HG02623 (cell line): ENCODE measurements around the gene CHML.

Experiments
- ATAC-seq: cut with Tn5 transposase; IDR thresholded peaks from one replicate; pipeline ENCODE4 v1.9.1; 2021; ENCODE audit warnings: moderate library complexity; ENCODE audit not compliant: unreplicated experiment

CHML gene

DNA sequence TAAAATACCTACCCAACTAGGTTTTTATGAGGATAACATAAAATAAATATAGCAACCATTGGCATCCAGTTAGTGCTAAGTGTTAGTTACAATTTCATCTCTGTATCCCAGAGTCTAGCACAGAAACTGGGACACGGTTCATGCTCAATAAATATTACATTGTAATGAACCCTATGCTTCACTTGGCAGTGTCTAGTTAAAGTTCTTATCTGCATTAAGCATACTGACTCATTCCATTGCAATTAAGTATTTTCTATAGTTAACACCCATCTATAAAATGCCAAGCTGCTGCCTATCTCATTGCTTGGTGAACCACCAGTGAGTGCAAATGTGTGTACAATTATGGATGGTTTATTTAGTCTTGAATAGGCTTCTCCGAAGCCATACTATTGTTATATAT lies 15.2 kb downstream of the CHML start:
- no peak for ATAC-seq

DNA sequence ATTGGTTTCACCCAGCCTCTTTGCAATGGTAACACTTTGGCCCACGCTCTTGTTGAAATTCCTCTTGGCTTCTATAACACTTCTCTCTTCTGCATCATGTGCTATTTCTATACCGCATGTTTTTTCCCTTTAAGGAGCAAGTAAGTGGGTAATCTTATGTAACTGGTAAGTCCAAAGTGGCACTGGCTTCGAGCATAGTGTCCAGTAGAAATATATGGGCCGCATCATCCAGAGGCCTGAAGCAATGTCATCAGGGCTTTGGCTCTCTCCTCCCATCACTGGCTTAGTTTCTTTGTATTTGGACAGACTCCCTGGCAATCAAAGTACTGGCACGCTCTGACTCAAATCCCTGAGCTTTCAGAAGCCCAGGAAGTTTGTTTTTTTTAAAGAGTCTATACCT lies 17.5 kb downstream of the CHML start:
- ATAC-seq: no peak

DNA sequence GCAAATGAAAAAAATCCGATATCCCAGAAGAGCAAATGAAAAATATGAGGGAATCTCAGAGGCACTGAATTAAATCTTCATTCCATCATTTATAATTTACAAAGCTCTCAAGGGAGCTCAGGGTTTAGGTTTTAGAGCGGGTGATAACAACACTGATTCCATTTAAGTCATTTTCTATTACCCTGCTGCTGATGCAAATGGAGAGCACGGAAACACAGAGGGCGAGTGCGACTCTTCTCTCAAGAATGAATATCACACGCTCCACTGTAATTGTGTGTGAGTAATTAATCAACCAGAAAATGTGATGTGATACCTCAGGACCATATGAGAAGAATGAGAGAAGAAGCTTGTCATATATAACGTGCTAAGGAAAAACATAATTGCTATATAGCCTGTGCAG lies 22.7 kb downstream of the CHML start:
- no peak for ATAC-seq

DNA sequence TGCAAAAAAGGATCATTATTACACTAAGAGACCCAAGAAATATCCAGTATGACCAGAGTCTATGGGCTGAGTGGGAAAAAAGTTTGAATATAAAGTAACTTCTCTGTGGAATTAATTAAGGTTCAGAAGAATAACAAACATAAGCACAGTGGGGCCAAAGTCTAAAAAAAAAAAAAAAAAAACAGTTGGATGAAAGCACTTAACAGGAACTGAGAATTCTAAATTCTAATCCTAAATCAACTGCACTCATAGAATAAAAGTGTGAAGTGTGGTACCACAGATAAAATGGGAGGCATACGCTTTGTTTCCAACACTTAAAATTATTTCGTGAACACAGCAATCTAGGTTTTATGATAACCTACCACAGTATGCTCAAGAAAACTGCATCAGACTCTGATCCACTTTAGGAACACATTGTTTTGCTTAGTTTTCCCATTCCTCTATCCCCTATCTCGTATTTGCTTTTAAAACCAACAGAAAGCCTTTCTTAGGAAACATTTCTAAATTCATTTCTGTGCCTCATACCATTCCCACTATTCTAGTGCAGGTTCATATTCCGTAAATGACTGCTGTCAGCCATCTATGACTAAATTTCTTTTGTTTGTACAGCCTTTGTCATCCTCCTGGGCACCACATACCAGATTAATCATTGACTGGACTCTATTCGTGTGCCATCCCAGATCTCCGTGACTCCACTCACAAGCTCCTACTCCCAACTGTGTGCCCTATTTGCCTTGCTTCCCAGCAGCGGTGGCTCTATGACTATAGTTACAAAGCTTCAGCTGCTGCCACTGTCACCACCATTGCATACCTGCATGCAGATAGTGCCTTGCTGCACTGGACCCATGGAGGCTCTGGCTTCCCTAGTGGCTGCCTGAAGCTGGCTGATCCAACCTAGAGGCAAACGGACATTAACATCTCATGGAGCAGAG lies 24.9 kb downstream of the CHML start:
- no peak for ATAC-seq

DNA sequence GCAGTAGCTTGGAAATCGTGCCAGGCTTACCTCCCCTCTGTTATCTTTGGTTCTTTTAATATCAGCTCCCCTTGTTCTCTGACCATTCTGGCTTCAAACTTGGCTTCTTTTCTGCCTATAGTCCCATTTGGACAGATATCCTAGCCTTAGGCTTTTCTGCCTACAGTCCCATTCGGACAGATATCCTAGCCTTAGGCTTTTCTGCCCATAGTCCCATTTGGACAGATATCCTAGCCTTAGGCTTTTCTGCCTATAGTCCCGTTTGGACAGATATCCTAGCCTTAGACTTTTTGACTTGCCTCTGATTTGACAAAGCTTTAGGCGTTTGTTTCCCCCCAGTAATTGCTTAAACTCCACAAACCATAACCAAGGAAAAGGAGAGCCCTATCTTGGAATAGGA lies 25.6 kb downstream of the CHML start:
- no peak for ATAC-seq

DNA sequence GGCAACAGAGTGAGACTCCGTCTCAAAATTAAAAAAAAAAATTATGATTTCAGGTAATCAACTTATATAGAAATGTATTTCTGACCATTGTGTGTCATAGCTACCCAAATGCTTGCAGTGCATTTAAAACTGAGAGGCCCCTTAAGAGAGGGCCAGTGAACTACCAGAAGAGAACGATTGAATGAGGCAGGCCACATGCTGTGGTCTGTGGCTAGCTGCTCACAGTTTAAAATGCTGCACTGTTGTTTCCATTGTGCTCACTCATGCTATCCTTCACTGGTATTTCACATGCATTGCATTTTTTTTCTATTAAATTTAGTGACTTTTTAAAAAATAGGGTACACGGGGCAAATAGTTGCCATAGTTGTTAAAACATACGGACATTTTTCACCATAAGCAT lies 26.0 kb downstream of the CHML start:
- no peak for ATAC-seq

DNA sequence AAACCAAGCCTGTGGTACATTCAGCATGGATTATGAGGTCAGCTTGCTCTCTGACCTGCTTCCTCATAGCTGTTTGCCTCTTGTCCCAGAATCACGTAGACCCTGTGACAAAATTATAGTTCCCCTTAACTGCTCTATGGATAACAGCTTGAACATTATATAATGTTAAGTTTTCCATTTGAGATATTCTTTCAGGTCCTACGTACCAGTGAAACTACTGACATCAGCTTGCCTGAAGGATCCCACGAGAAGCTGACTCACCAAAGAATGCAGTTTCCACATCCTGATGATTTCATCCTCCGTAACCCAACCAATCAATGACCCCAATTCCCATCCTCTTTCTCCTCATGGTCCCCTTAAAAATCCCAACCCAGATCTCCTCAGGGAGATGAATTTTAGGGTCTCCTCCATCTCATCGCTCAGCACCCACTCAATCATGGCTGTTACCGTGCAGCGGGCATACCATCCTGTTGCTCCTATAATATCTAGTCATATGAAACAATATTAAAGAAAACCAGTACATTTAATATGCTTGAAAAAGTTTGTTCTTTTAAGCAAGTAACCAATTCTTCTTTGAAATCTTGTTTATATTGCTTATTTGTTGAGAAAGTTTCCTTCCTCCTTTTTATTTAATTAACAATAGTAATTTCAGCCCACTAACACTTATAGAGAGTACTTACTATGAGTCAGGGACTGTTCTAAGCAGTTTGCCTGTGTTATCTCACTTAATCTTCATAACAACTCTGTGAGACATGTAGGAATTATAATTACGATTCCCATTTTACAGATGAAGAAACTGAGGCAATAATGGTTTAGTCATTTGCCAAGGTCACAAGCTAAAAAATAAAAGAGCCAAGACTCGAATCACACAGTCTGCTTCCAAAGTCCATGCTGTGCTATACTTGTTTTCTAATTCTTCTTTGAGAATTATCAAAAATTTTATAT lies 27.4 kb downstream of the CHML start:
- ATAC-seq: no peak

DNA sequence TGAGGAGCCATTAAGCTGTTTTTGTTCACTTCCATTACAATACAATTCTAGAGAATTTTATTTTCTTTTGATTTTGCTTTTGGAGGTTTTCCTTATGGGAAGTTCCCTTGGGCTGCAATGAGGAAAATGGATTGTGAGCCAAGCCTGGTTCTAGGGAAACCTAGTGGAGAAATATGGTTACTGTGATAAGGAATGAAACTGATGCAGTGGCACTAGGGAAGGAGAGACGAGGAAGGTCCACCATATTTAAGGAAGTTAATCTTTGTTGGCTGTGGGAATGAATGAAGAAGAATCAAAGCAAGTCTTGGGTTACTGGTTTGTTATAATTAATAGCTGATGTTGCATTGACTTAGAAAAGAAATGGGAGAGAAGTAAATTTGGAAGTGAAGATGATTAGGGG lies 28.4 kb downstream of the CHML start:
- no peak for ATAC-seq

DNA sequence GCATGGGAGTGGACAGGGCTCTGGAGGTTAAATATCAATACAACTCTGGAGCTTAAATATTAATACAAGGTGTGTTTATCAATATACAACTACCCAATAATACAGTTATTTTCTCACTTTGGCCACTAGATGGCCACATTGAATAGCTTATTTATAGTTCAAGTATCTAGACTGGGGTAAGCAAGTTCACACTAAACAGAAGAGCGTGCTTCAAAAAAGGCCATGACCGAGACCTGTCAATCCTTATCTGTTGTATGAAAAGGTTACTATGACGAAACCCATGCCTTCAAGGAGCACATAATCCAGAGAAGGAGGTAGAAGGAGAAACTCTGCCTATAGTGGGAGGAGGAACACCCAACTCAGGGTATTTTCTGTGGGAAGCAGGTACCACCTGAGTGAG lies 29.1 kb downstream of the CHML start:
- ATAC-seq: peak; percentile 84

DNA sequence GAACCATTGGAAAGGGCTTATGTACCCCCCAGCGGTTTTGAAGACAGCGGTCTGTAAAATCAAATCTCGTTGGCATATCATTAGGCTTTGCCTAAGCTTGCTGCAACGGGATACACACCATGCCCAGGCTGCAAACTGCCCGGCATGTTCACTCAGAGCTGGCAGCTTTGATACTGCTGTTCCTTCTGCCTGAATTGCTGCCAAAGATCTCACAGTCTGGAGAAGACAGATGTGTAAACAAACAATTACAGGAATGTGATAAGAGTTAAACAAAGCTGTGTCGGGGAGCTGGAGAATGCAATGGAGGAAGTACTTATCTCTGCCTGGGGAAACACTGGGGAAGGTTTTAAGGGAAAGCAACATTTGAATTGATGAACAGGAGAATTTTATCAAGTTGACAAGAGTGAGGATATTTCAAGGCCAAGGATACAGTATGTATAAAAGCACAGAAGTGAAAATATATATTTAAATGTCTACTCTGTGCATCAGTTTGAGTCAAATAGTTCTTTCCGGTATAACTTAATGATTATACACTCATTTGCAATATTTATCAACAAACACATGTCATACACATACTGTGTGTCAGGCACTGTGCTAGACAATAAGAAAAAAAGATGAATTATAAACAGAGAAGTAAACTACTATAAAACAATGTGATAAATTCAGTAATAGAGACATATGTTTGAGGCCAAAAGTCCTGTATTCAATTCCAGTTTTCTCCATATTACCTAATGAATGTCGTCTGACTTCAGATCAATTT lies 29.9 kb downstream of the CHML start:
- no peak for ATAC-seq

DNA sequence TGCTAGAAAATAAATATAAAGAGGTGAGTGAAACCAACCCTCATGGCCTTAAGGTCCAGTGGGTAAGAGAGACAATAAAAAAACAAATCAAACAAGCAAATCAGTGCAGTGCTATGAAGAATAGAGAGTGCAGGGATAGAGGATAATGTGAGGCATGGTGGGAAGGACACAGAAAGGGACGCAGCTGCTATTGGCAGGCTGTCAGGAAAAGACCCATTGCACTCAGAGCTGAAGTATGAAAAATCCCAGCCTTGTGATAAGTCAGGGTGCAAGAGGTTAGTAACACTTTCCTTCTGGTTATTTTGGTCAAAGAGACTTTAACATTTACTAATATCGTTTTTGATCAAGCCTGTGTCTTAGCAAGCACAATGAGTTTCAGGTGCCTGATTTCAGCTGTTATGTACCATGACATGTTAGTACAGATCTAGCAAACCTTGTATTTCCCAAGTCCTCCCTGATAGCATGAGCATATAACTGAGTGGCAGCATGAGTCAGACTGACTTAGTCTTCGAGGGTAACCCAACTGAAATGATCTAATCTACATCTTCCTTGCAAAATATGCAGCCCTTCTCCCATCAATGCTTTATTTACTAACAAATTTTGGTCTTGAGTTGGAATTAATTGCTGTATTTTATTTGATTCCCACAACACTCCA lies 31.7 kb downstream of the CHML start:
- no peak for ATAC-seq

DNA sequence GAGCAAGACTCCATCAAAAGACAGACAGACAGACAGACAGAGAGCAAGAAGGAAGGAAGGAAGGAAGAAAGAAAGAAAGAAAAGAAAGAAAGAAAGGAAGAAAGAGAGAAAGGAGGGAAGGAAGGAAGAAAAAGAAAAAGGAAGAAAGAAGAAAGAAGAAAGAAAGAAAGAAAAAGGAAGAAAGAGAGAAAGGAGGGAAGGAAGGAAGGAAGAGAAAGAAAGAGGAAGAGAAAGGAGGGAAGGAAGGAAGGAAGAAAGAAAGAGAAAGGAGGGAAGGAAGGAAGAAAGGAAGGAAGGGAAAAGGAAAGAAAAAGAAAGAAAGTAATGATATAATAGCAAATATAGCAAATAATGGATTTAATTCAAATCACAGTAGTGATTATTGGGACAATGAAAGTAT lies 32.7 kb downstream of the CHML start:
- ATAC-seq: no peak

DNA sequence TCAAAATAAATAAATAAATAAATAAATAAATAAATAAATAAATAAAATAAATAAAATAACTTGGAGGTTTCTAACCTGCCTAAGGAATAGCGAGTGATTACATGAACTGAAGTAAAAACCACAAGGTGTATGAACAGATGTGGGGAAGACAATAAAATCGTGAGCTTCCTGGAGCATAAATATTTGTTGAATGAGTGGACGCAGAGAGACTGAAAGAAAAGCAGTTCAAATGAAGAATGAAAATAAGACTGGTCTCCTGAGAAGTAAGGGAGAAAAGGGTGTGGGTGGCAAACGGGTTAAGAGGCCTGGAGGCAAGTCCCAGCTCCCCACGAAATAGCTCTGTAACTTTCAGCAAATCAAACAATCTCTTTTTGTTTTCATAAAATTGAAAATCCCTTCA lies 33.6 kb downstream of the CHML start:
- ATAC-seq: no peak

DNA sequence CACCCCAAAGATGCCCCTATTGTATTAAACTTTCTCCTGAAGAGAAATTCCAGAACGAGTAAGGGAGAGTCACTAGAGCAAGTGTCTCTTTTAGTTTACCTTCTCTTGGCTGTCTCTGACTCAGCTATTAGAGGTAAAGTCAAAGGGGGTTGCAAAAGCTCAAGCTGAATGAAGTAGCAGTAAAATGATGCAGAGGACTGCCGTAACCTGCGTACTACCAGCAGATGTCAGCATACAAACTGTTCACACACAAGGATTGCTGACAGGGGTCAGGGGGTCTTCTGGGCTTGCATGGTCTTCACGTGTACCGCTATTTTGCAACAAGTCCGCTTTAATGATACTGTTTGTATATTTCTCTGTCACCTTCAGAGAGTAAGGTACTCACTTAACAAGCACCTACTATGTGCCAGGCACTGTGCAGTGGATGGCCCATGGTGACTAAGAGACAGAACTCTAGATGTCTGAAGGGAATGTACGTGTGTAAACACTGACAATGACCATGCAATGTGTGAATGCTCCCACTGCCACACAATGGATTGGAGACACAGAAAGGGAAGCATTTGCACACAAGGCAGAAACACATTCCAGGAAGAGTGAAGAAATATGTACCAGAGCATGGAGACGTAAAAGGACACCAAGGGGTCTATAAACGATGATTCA lies 34.9 kb downstream of the CHML start:
- no peak for ATAC-seq

DNA sequence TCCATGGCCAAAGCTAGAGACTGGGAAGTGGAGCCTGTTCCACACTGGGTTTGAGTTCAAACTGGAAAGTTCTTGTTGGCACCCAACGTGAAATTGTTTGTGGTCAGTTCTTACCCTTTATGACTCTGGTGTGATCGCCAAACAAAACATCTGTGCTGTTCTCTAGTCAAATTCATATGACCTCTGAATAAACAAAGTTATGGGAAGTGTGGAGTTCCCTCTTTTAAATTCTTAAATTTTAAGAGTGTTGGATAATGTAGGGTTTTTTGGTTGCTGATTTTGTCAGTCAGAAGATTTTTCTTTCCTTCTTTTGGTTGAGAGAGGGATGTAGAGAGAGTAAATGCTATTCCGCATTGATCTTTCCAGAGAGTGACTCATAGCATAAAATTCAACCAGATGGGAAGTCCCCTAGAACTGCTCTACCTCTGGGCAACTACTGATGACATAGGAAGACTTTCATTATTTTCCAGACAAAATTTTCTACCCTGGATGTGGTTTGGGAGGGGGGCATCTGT lies 36.4 kb downstream of the CHML start:
- no peak for ATAC-seq

DNA sequence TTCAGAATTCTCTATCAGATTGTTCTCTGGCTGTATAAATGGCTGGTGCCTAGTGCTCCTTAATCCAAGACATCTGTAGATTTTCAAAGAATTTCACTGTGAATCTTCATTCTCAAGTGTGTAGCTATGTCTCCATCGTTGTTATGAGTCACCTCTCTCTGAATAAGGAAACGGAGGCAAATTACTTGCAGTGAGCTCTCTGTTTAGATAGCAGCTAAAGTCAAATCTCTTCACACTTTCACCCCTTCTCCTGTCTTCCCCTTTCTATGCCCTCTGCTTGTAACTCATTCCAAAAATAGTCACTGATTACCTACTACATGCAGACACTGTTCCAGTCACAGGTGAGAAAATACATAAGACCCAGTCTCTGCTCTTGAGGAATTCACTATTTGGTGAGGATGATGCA lies 39.7 kb downstream of the CHML start:
- ATAC-seq: peak; percentile 88

DNA sequence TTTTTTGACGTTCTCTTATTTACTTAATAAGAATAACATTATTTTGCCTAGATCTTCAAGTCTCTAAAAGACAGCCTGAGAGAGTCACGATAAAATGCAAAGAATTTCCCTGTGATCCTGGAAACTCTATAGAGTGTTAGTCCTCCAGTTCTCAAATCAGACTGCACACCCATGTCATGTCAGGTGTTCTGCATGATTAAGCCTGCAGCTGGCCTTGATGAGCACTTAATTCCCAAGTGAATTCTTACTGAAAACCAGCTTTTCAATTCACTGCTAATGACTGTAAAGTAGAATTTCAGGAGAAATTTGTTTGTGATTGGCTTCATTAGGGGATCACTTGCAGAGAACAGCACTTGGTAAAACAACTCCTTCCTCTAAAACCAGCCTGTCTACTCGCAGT lies 41.9 kb downstream of the CHML start:
- ATAC-seq: no peak

DNA sequence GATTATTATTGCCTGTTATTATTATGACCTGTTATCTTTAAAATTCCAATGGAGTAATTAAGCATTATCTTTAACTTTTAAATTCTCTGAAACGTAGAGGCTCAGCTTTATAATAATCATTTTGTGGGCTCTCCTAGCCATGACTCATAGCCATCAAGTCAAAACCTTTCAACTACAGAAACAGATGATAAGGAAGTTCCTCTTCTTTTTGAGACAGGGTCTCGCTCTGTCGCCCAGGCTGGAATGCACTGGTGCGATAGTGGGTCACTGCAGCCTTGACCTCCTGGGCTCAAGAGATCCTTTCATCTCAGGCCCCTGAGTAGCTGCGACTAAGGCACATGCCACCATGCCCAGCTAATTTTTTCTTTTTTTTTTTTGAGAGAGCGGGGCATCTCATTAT lies 43.5 kb downstream of the CHML start:
- ATAC-seq: no peak

DNA sequence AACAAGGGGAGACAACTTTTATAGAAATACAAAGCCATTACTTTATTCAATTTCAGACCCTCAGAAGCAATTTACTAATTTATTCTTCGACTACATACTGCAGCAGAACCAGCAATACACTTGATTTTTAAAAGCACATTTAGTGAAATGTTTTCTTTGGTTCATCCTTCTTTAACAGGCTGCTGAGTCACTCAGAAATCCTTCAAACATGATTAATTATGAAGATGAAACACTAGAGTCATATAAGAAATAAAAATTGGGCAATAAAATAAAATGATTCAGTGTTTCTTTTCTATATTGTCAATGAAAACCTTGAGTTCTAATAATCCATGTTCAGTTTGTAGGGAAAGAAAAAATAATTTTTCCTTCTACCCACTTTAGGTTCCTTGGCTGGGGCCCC lies 47.0 kb downstream of the CHML start:
- ATAC-seq: no peak
